ENCODE results near the gene MUC6. TPM values are rescaled to one million over a fixed set of nuclear protein-coding genes. Genes with fewer than 3 reads are reported as not detected.

Gene MUC6
- polyA plus RNA-seq, 1 of the 3 experiments (the other 2 are of a cell fraction): not detected

GRCh38 chr11:976431-977160 is 59.9 kb downstream of the MUC6 start:
- no peak overlapping the region for H2AFZ ChIP-seq (ENCODE audit: low read depth)
- H4K20me1 ChIP-seq (ENCODE audit: insufficient read depth): no peaks in the 10 kb centered on the region
- no peaks in the 10 kb centered on the region for H3K27me3 ChIP-seq (ENCODE audit: insufficient read depth)
- CTCF ChIA-PET: interaction anchor here (0.8 kb wide), 1 partner anchor 128 kb away, joined by 3 read pairs; no protein-coding TSS in a partner anchor
- H3K4me1 ChIP-seq (ENCODE audit: control insufficient read depth in 1 of 2, insufficient read depth in 2 of 2, low read depth in 1 of 2, low read length in 1 of 2): no peaks in the 10 kb centered on the region
- no peaks in the 10 kb centered on the region for H3F3A ChIP-seq (replicated peaks; ENCODE audit: insufficient read depth)
- no peak overlapping the region for H3K4me3 ChIP-seq (ENCODE audit: low read depth in 2 of 2, low read length in 1 of 2)
- H3K9me3 ChIP-seq: no peaks in the 10 kb centered on the region
- POLR2A ChIA-PET: no interaction called here
- 90% methylated on average over 13 of the region's 26 CpGs for WGBS (ENCODE audit: low lambda C conversion rate)
- no peak overlapping the region for H3K9ac ChIP-seq
- no peak overlapping the region for H3K27ac ChIP-seq (ENCODE audit: low read depth in 2 of 2, low read length in 1 of 2)
- no peak overlapping the region for H3K4me2 ChIP-seq
- H3K36me3 ChIP-seq (replicated peaks in 1 of 2; ENCODE audit: control insufficient read depth in 1 of 2, insufficient read depth in 2 of 2, low read length in 1 of 2): peaks cover 4 to 54% of the 10 kb centered on the region in 2 experiments
- no peaks in the 10 kb centered on the region for H3K79me2 ChIP-seq (ENCODE audit: insufficient read depth)
- no peak for DNase-seq
- H3K9me2 ChIP-seq: no peaks in the 10 kb centered on the region
- no peak for TF ChIP-seq GATA2 (CRISPR knock-in tag; IDR thresholded peaks at IDR 0.05)
- TF ChIP-seq EZH2phosphoT487 (IDR thresholded peaks at IDR 0.05; ENCODE audit: borderline replicate concordance, low read depth): no peak
- TF ChIP-seq RXRA (IDR thresholded peaks at IDR 0.05; ENCODE audit: borderline replicate concordance, low read depth): no peak
- no peak for TF ChIP-seq FOSL2 (IDR thresholded peaks at IDR 0.05; ENCODE audit: borderline replicate concordance, low read depth)

- Histone ChIP-seq H3K4me1 (ENCODE audit: control insufficient read depth in 1 of 2, insufficient read depth in 2 of 2, low read depth in 1 of 2, low read length in 1 of 2) (no peaks in the 10 kb centered on the region), H3K9ac (no peak overlapping the region), H4K20me1 (ENCODE audit: insufficient read depth) (no peaks in the 10 kb centered on the region), H3K79me2 (ENCODE audit: insufficient read depth) (no peaks in the 10 kb centered on the region), H3F3A (replicated peaks; ENCODE audit: insufficient read depth) (no peaks in the 10 kb centered on the region), H2AFZ (ENCODE audit: low read depth) (no peak overlapping the region), H3K9me2 (no peaks in the 10 kb centered on the region), H3K27me3 (ENCODE audit: insufficient read depth) (no peaks in the 10 kb centered on the region), H3K4me3 (ENCODE audit: low read depth in 2 of 2, low read length in 1 of 2) (no peak overlapping the region), H3K4me2 (no peak overlapping the region), H3K9me3 (no peaks in the 10 kb centered on the region), H3K36me3 (replicated peaks in 1 of 2; ENCODE audit: control insufficient read depth in 1 of 2, insufficient read depth in 2 of 2, low read length in 1 of 2) (peaks cover 0 to 48% of the 10 kb centered on the region in 2 experiments), H3K27ac (ENCODE audit: low read depth in 2 of 2, low read length in 1 of 2) (no peak overlapping the region)
- ChIA-PET CTCF (no interaction called here), POLR2A (no interaction called here)
- 95% methylated on average over 10 of the region's 15 CpGs for WGBS (ENCODE audit: low lambda C conversion rate)
- peak; percentile 66 for DNase-seq
- no peak for TF ChIP-seq REST (IDR thresholded peaks at IDR 0.05; ENCODE audit: low read depth, low read length)
- no peak for TF ChIP-seq MAX (IDR thresholded peaks at IDR 0.05; ENCODE audit: low read depth)
- no peak for TF ChIP-seq TCF12 (IDR thresholded peaks at IDR 0.05)
- peak; percentile 43 for TF ChIP-seq RAD21 (IDR thresholded peaks at IDR 0.05; ENCODE audit: low read length)
- 0 out of 2 replicates have a peak, but pooled peaks have one; percentile 25 for TF ChIP-seq PBX3 (IDR thresholded peaks at IDR 0.05)
- no peak for TF ChIP-seq GATA2 (CRISPR knock-in tag; IDR thresholded peaks at IDR 0.05)
- no peak for TF ChIP-seq FOXJ3 (CRISPR knock-in tag; IDR thresholded peaks at IDR 0.05)
- TF ChIP-seq RFX5 (IDR thresholded peaks at IDR 0.05; ENCODE audit: low read length): no peak
- TF ChIP-seq NRF1 (IDR thresholded peaks at IDR 0.05; ENCODE audit: low read depth, low read length): no peak
- TF ChIP-seq SIN3A (IDR thresholded peaks at IDR 0.05; ENCODE audit: borderline replicate concordance, low read depth, low read length): no peak
- no peak for TF ChIP-seq RCOR1 (IDR thresholded peaks at IDR 0.05; ENCODE audit: low read length)
- no peak for TF ChIP-seq EZH2phosphoT487 (IDR thresholded peaks at IDR 0.05; ENCODE audit: borderline replicate concordance, low read depth)
- no peak for TF ChIP-seq TEAD4 (IDR thresholded peaks at IDR 0.05; ENCODE audit: borderline replicate concordance, insufficient read depth)
- TF ChIP-seq IRF3 (IDR thresholded peaks at IDR 0.05; ENCODE audit: low read depth, low read length): no peak
- TF ChIP-seq YY1 (IDR thresholded peaks at IDR 0.05; ENCODE audit: low read depth): no peak
- no peak for TF ChIP-seq ZBTB33 (IDR thresholded peaks at IDR 0.05; ENCODE audit: borderline replicate concordance, low read depth)
- 0 out of 2 replicates have a peak, but pooled peaks have one; percentile 15 for TF ChIP-seq SMC3 (IDR thresholded peaks at IDR 0.05; ENCODE audit: low read depth, low read length)
Observed at GRCh38 chr11:975827-976226, 60.7 kb downstream of the MUC6 start.

Measured in SK-N-SH (cell line).